K562 (cell line): ENCODE measurements around the gene SLC39A7. TPM values are rescaled to one million over a fixed set of nuclear protein-coding genes. Genes with fewer than 3 reads are reported as not detected.
A peak's percentile ranks its signal among the peaks of the same experiment; 100 is the strongest.

Source experiments
- DACH1 ChIP-seq: fragments of 450-650 bp; IDR thresholded peaks from 2 replicates; pipeline ENCODE4 v1.6.1; 2018; ENCODE audit not compliant: partially characterized antibody
- EGR1 ChIP-seq: fragments of 450-650 bp; conservative IDR thresholded peaks from 2 replicates; pipeline ENCODE4 v1.6.1; 2017; ENCODE audit warnings: mild to moderate bottlenecking
- FOXJ2 ChIP-seq: fragments of 200-800 bp; sonication (Bioruptor generic); IDR thresholded peaks from 2 replicates; pipeline ENCODE4 v1.6.1; 2016; ENCODE audit warnings: missing genetic modification characterization, missing compliant biosample characterization
- HNRNPH1 ChIP-seq: fragments of 200-400 bp; formaldehyde crosslinking; optimal IDR thresholded peaks from 2 replicates; pipeline ENCODE3; 2017; ENCODE audit warnings: low read depth, mild to moderate bottlenecking, low read length, moderate library complexity
- JUND ChIP-seq, 2 experiments: IDR thresholded peaks; 2 replicates in 1 of 2; 3 replicates in 1 of 2; pipeline ENCODE4 v1.6.1; 2011; ENCODE audit warnings: borderline replicate concordance in 2 of 2, low read depth in 2 of 2, low read length in 2 of 2, improper control_type of control experiment in 1 of 2, missing biosample characterization in 1 of 2, missing genetic modification characterization in 1 of 2, missing genetic modification reagents in 1 of 2
- MXD1 ChIP-seq: fragments of 250-450 bp; sonication (Bioruptor Pico); IDR thresholded peaks from 2 replicates; pipeline ENCODE4 v1.8.0; 2021; ENCODE audit warnings: borderline replicate concordance, mild to moderate bottlenecking, moderate library complexity; ENCODE audit not compliant: poor library complexity, severe bottlenecking
- NEUROD1 ChIP-seq: fragments of 150-350 bp; IDR thresholded peaks from 2 replicates; pipeline ENCODE4 v1.6.1; 2014; ENCODE audit warnings: borderline replicate concordance, low read length, low read depth; ENCODE audit not compliant: partially characterized antibody
- NRF1 ChIP-seq, 2 experiments: fragments of 450-650 bp; IDR thresholded peaks in 1 of 2; conservative IDR thresholded peaks in 1 of 2; 2 replicates each; pipeline ENCODE4 v1.6.1; 2014; ENCODE audit warnings: mild to moderate bottlenecking in 2 of 2
- PCBP1 ChIP-seq: fragments of 200-400 bp; formaldehyde crosslinking; IDR thresholded peaks from 2 replicates; pipeline ENCODE4 v1.6.1; 2018; ENCODE audit warnings: mild to moderate bottlenecking, low read depth, low read length; ENCODE audit not compliant: poor library complexity, severe bottlenecking
- POLR2A ChIP-seq: fragments of 450-650 bp; conservative IDR thresholded peaks from 2 replicates; pipeline ENCODE4 v1.6.1; 2016
- RB1 ChIP-seq: fragments of 450-650 bp; IDR thresholded peaks from 2 replicates; pipeline ENCODE4 v1.6.1; 2017; ENCODE audit warnings: low read depth, mild to moderate bottlenecking
- RBFOX2 ChIP-seq: fragments of 200-400 bp; formaldehyde crosslinking; IDR thresholded peaks from 2 replicates; pipeline ENCODE4 v1.6.1; 2017; ENCODE audit warnings: low read depth, mild to moderate bottlenecking, low read length, moderate library complexity
- SMARCB1 ChIP-seq: IDR thresholded peaks from 2 replicates; pipeline ENCODE4 v1.6.1; 2011; ENCODE audit warnings: improper control_type of control experiment, low read depth; ENCODE audit not compliant: insufficient read length
- TEAD4 ChIP-seq, 2 experiments: sonication (generic) in 1 of 2; formaldehyde crosslinking in 1 of 2; IDR thresholded peaks; 2 replicates each; pipeline versions ENCODE4 v1.6.1 to v1.8.0; 2012 to 2022; ENCODE audit warnings: borderline replicate concordance in 1 of 2, inconsistent platforms in 1 of 2, low read length in 1 of 2, mild to moderate bottlenecking in 1 of 2, missing genetic modification reagents in 1 of 2
- XRCC5 ChIP-seq: fragments of 200-400 bp; formaldehyde crosslinking; IDR thresholded peaks from 2 replicates; pipeline ENCODE4 v1.6.1; 2017; ENCODE audit warnings: low read depth, mild to moderate bottlenecking, low read length
- ZBTB2 ChIP-seq: fragments of 450-650 bp; IDR thresholded peaks from 2 replicates; pipeline ENCODE4 v1.6.1; 2016; ENCODE audit warnings: antibody characterized with exemption
- ZBTB7A ChIP-seq: IDR thresholded peaks from 2 replicates; pipeline ENCODE4 v1.6.1; 2011; ENCODE audit warnings: low read depth, mild to moderate bottlenecking, low read length, moderate library complexity, borderline replicate concordance; ENCODE audit not compliant: control insufficient read depth
- ZNF12 ChIP-seq: sonication (generic); formaldehyde crosslinking; IDR thresholded peaks from 2 replicates; pipeline ENCODE4 v1.4.0; 2020; ENCODE audit warnings: mild to moderate bottlenecking, missing genetic modification reagents
- ZNF282 ChIP-seq: sonication (generic); formaldehyde crosslinking; IDR thresholded peaks from 2 replicates; pipeline ENCODE4 v1.8.1; 2023; ENCODE audit warnings: missing genetic modification reagents
- ZNF740 ChIP-seq, 3 experiments: fragments of 200-800 bp in 1 of 3; sonication (Bioruptor generic) in 1 of 3; sonication (generic) in 1 of 3; formaldehyde crosslinking in 1 of 3; IDR thresholded peaks; 2 replicates each; pipeline versions ENCODE4 v1.6.1 to v1.8.0; 2016 to 2022; ENCODE audit warnings: mild to moderate bottlenecking in 2 of 3, missing compliant biosample characterization in 2 of 3, missing genetic modification characterization in 2 of 3, missing genetic modification reagents in 1 of 3
- polyA plus RNA-seq, 8 experiments: library from polyadenylated mRNA; depleted of rRNA in 4 of 8; stranded (reverse) in 5 of 8; unstranded in 3 of 8; fragments of >200 nt; fragmentation: Nextera tagmentation in 2 of 8; fragmentation: Illumina TruSeq in 1 of 8; extraction: Ambion mirVana in 2 of 8; extraction: Trizol in 1 of 8; gene quantifications; 2 replicates each; pipeline versions ENCODE4 v1.2.1 to v1.2.3, GENCODE V29; 2011 to 2014; ENCODE audit warnings: inconsistent platforms in 1 of 8, missing spikeins in 1 of 8
- total RNA-seq, 7 experiments: library from RNA; depleted of rRNA in 6 of 7; stranded (reverse); fragments of >200 nt in 6 of 7; fragmentation: Illumina TruSeq in 2 of 7; extraction: Trizol in 2 of 7; gene quantifications; 2 replicates each; pipeline versions ENCODE4 v1.2.1 to v1.2.3, GENCODE V29; 2011 to 2021; ENCODE audit warnings: low replicate concordance in 1 of 7

Gene SLC39A7
- total and polyA plus RNA-seq, 9 of the 15 experiments (the other 6 are each of a cell fraction or from before 2014, with no cell fraction given) = 21.7 to 169 (median 121) TPM

GRCh38 chr6:33161354-33162331 is 39.0 kb upstream of the SLC39A7 start (continued):
- TF ChIP-seq PCBP1 (peak; percentile 71), JUND (IDR thresholded peaks at IDR 0.05; ENCODE audit: borderline replicate concordance, low read depth, low read length) (0 out of 2 replicates have a peak, but pooled peaks have one; percentile 19), JUND (tag; IDR thresholded peaks at IDR 0.05; ENCODE audit: borderline replicate concordance, low read depth, low read length) (no peak; the same call in 2 of the 3 replicates), RBFOX2 (peak; percentile 68), FOXJ2 (tag) (no peak), ZBTB7A (0 out of 2 replicates have a peak, but pooled peaks have one; percentile 29), ZNF282 (CRISPR knock-in tag) (no peak), EGR1 (peak; percentile 83), NEUROD1 (peak; percentile 33), HNRNPH1 (no peak), ZBTB2 (peak; percentile 70), XRCC5 (peak; percentile 83; the same call in 1 of the 2 replicates), SMARCB1 (no peak), RB1 (peak; percentile 90), DACH1 (peak; percentile 13), POLR2A (0 out of 2 replicates have a peak, but pooled peaks have one; percentile 32), ZNF12 (CRISPR knock-in tag) (0 out of 2 replicates have a peak, but pooled peaks have one; percentile 17), TEAD4 (IDR thresholded peaks at IDR 0.05; ENCODE audit: low read length) (no peak), TEAD4 (CRISPR knock-in tag; IDR thresholded peaks at IDR 0.05; ENCODE audit: borderline replicate concordance) (no peak), ZNF740 (CRISPR knock-in tag; IDR thresholded peaks at IDR 0.05) (0 out of 2 replicates have a peak, but pooled peaks have one; percentile 30), ZNF740 (tag; IDR thresholded peaks at IDR 0.05) (no peak), NRF1 (conservative IDR thresholded peaks at IDR 0.05 in 1 of 2, IDR thresholded peaks at IDR 0.05 in 1 of 2) (peak; percentile 64 to 69), MXD1 (CRISPR knock-in tag) (no peak)
